HFFc6 (cell line): Measurements from ENCODE around the gene SORCS2. TPM values are rescaled to one million over a fixed set of nuclear protein-coding genes. Genes with fewer than 3 reads are reported as not detected.

ENCODE experiments used
- DNase-seq: peaks from one replicate; pipeline ENCODE4 v3.0.0-alpha.2; 2018
- H3K27ac Mint-ChIP-seq: 2 replicates; pipeline ENCODE4 v1.8.0; 2020; ENCODE audit warnings: mild to moderate bottlenecking, mixed read lengths
- H3K27me3 Mint-ChIP-seq: 2 replicates; pipeline ENCODE4 v1.8.0; 2021; ENCODE audit warnings: mild to moderate bottlenecking, moderate library complexity, mixed read lengths; ENCODE audit not compliant: insufficient read depth
- H3K36me3 Mint-ChIP-seq: 2 replicates; pipeline ENCODE4 v1.8.0; 2021; ENCODE audit warnings: low read depth, mixed read lengths
- H3K4me1 Mint-ChIP-seq: 2 replicates; pipeline ENCODE4 v1.8.0; 2020; ENCODE audit warnings: low read depth, mixed read lengths
- H3K4me3 Mint-ChIP-seq: 2 replicates; pipeline ENCODE4 v1.8.0; 2020; ENCODE audit warnings: mild to moderate bottlenecking, moderate library complexity, mixed read lengths
- H3K9me3 Mint-ChIP-seq: 2 replicates; pipeline ENCODE4 v1.8.0; 2020; ENCODE audit warnings: mild to moderate bottlenecking, mixed read lengths
- total RNA-seq, 6 experiments: library from RNA; stranded (reverse); fragmentation: NEBNext Ultra II Directional; extraction: Animal tissue kit (Norgen Biotek cat#: 25700); gene quantifications; 2 replicates in 1 of 6; 3 replicates in 5 of 6; pipeline ENCODE4 v1.2.3, GENCODE V29; 2021
- TF ChIP-seq, protein P1 (sequence below): fragments of 200-600 bp; sonication (generic); IDR thresholded peaks from 2 replicates; pipeline ENCODE4 v1.5.0; 2021; ENCODE audit warnings: antibody characterized with exemption, mild to moderate bottlenecking

SORCS2 gene
- total RNA-seq, 6 experiments from 2014 or later: 0.05 to 0.15 (median 0.12) TPM; not detected in 3

DNA sequence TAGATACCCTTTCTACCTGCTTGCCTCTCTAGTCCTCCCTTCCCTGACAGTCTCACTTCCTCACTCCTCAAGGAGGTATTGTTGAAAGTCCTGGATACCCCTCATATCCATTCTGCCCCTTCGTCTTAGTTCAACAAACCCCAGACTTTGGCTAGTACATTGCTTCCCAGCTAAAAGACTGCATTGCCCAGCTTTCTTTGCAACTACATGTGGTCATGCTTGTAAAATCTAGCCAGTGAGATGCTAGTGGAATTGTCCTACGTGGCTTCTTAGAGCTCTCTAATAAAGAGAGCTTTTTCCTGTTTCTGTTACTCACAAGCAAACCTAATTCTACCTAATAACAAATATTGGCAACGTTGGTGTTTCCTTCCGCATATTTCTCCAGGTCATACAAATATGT, 480.3 kb downstream of the SORCS2 start:
- H3K9me3 Mint-ChIP-seq: no peaks in the 10 kb centered on the region
- no peak overlapping the region for H3K4me3 Mint-ChIP-seq
- H3K27me3 Mint-ChIP-seq: peaks cover 37% of the 10 kb centered on the region
- no peak overlapping the region for H3K27ac Mint-ChIP-seq
- no peaks in the 10 kb centered on the region for H3K36me3 Mint-ChIP-seq
- no peak for DNase-seq
- TF ChIP-seq, protein P1, sequence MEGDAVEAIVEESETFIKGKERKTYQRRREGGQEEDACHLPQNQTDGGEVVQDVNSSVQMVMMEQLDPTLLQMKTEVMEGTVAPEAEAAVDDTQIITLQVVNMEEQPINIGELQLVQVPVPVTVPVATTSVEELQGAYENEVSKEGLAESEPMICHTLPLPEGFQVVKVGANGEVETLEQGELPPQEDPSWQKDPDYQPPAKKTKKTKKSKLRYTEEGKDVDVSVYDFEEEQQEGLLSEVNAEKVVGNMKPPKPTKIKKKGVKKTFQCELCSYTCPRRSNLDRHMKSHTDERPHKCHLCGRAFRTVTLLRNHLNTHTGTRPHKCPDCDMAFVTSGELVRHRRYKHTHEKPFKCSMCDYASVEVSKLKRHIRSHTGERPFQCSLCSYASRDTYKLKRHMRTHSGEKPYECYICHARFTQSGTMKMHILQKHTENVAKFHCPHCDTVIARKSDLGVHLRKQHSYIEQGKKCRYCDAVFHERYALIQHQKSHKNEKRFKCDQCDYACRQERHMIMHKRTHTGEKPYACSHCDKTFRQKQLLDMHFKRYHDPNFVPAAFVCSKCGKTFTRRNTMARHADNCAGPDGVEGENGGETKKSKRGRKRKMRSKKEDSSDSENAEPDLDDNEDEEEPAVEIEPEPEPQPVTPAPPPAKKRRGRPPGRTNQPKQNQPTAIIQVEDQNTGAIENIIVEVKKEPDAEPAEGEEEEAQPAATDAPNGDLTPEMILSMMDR: no peak
- H3K4me1 Mint-ChIP-seq: no peaks in the 10 kb centered on the region

DNA sequence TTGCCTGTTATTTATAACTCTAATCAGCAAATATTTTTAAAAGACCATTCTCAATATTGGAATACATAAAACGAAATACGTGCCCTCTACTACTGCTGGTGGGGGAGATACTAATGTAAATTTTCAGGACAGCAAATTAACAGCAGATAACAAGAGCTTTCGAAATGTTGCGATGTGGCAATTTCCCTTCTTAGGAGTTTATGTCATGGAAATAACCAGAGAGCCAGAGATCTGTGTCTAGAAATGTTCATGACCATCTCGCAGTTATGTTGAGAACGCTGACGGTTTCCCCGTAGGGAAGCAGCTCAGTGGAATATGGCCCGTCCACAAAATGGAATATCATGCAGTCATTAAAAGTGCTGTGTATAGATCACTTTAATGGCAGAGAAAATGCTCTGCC, 480.8 kb downstream of the SORCS2 start:
- TF ChIP-seq, protein P1: no peak
- H3K9me3 Mint-ChIP-seq: no peaks in the 10 kb centered on the region
- no peak overlapping the region for H3K4me3 Mint-ChIP-seq
- H3K27me3 Mint-ChIP-seq: peaks cover 42% of the 10 kb centered on the region
- H3K4me1 Mint-ChIP-seq: no peaks in the 10 kb centered on the region
- no peaks in the 10 kb centered on the region for H3K36me3 Mint-ChIP-seq
- no peak for DNase-seq
- no peak overlapping the region for H3K27ac Mint-ChIP-seq

DNA sequence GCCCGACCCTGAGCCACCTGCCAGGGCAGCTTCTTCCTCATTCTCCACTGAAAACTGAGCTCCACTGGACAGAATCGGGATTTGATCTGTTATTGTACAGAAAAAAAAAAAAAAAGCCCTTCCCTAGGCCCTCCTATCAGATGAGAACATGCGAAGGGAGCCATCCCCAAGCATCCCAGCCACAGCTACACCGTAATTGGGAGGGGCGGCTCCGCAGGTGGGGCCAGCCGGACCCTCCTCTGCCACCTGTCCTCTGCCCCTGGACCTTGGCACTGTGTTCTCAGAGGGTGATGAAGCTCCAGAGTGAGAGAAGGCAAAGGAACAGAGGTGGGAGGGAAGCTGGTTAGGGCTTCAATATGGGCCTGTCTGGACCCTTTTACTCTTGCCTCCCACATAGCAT, 482.4 kb downstream of the SORCS2 start:
- no peaks in the 10 kb centered on the region for H3K9me3 Mint-ChIP-seq
- H3K4me1 Mint-ChIP-seq: no peaks in the 10 kb centered on the region
- H3K27ac Mint-ChIP-seq: no peak overlapping the region
- H3K4me3 Mint-ChIP-seq: no peak overlapping the region
- TF ChIP-seq, protein P1: no peak
- H3K27me3 Mint-ChIP-seq: peaks cover 47% of the 10 kb centered on the region
- no peaks in the 10 kb centered on the region for H3K36me3 Mint-ChIP-seq
- no peak for DNase-seq

DNA sequence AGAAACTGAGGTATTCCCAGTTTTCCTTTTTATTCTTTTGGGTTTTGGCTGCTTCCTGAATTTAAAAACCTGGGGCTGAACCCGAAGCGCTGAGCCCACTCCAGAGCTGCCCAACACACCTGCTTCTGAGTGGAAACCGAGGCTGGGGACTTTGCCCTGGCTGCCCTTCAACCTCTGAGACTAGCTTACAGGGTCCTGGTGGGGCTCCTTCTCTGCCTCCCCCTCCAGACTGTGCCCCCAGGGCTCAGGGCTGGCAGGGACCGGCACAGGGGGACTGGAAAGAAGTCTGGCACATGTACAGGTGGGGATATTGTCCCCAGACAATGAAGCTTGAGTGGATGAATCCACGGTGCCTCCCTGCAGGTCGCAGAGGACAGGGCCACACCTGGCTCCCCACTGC, 482.8 kb downstream of the SORCS2 start:
- Mint-ChIP-seq H3K36me3 (no peaks in the 10 kb centered on the region), H3K27me3 (peaks cover 50% of the 10 kb centered on the region), H3K27ac (no peak overlapping the region), H3K4me3 (no peak overlapping the region), H3K4me1 (no peaks in the 10 kb centered on the region), H3K9me3 (no peaks in the 10 kb centered on the region)
- no peak for DNase-seq
- TF ChIP-seq, protein P1: no peak

DNA sequence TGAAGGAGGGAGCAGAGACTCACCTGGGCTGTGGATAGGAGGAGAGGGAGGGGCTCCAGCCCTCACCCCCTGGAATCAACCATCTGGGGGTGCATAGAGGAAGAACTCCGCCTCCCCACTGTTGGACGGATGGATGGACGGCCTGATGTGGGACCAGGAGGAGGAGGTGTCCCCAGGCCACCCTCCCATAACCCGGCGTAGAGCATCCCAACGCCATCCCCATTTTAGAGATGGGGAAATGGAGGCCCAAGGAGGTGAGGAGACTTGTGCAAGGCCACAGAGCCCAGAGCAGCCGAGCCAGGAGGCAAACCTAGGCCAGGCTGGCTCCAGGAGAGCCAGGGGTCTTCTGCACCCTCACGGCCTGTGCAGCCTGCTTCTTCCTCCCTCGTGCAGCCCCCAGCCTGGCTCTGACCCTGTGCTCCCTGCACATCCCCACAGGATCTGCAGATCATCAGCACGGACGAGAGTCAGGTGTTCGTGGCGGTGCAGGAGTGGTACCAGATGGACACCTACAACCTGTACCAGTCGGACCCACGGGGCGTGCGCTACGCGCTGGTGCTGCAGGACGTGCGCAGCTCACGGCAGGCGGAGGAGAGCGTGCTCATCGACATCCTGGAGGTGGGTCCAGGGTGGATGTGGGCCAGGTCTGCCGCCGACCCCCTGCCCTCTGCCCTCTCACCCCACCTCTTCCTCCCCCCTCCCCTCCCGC, 483.4 kb downstream of the SORCS2 start:
- no peak for DNase-seq
- no peaks in the 10 kb centered on the region for H3K36me3 Mint-ChIP-seq
- no peak overlapping the region for H3K27ac Mint-ChIP-seq
- H3K4me3 Mint-ChIP-seq: no peak overlapping the region
- TF ChIP-seq, protein P1: no peak
- H3K4me1 Mint-ChIP-seq: no peaks in the 10 kb centered on the region
- H3K27me3 Mint-ChIP-seq: peaks cover 52% of the 10 kb centered on the region
- peaks cover 1% of the 10 kb centered on the region for H3K9me3 Mint-ChIP-seq
